Measurements from ENCODE around the gene HIF1AN.

The HIF1AN gene

GRCh38 chr10:100508266-100508665 is 27.5 kb upstream of the HIF1AN start:
- DNase-seq (ENCODE audit: low read depth): no peak
- no peak for TF ChIP-seq CTCF (IDR thresholded peaks at IDR 0.05; ENCODE audit: control insufficient read depth, insufficient read depth, low read depth, low read length, missing control alignments)

GRCh38 chr10:100508691-100509150 is 27.0 kb upstream of the HIF1AN start:
- H3K4me3 ChIP-seq (ENCODE audit: control insufficient read depth, low read depth, low read length): no peak overlapping the region
- DNase-seq (ENCODE audit: low read depth): no peak
- peak; percentile 77 for TF ChIP-seq CTCF (IDR thresholded peaks at IDR 0.05; ENCODE audit: control insufficient read depth, insufficient read depth, low read depth, low read length, missing control alignments)

More at GRCh38 chr10:100508266-100508665, 27.5 kb upstream of the HIF1AN start:
- no peak overlapping the region for H3K4me3 ChIP-seq (ENCODE audit: control insufficient read depth, low read depth, low read length)

GRCh38 chr10:100509241-100509840 is 26.4 kb upstream of the HIF1AN start:
- DNase-seq (ENCODE audit: low read depth): no peak
- TF ChIP-seq CTCF (IDR thresholded peaks at IDR 0.05; ENCODE audit: control insufficient read depth, insufficient read depth, low read depth, low read length, missing control alignments): no peak
- H3K4me3 ChIP-seq (ENCODE audit: control insufficient read depth, low read depth, low read length): no peak overlapping the region

- no peak for DNase-seq (ENCODE audit: low read depth)
- no peak for TF ChIP-seq CTCF (IDR thresholded peaks at IDR 0.05; ENCODE audit: control insufficient read depth, insufficient read depth, low read depth, low read length, missing control alignments)
- no peak overlapping the region for H3K4me3 ChIP-seq (ENCODE audit: control insufficient read depth, low read depth, low read length)
Measured at GRCh38 chr10:100510533-100511308, 25.0 kb upstream of the HIF1AN start.

- DNase-seq (ENCODE audit: low read depth): no peak
Measured at GRCh38 chr10:100515612-100516011, 20.1 kb upstream of the HIF1AN start.

GRCh38 chr10:100516847-100517246 is 18.9 kb upstream of the HIF1AN start:
- TF ChIP-seq CTCF (IDR thresholded peaks at IDR 0.05; ENCODE audit: control insufficient read depth, insufficient read depth, low read depth, low read length, missing control alignments): peak; percentile 17
- no peak overlapping the region for H3K4me3 ChIP-seq (ENCODE audit: control insufficient read depth, low read depth, low read length)
- no peak for DNase-seq (ENCODE audit: low read depth)

More at GRCh38 chr10:100515612-100516011, 20.1 kb upstream of the HIF1AN start:
- no peak for TF ChIP-seq CTCF (IDR thresholded peaks at IDR 0.05; ENCODE audit: control insufficient read depth, insufficient read depth, low read depth, low read length, missing control alignments)
- H3K4me3 ChIP-seq (ENCODE audit: control insufficient read depth, low read depth, low read length): no peak overlapping the region
